Activated naive CD4-positive, alpha-beta T cell treated with anti-CD3 and anti-CD28 coated beads, Interleukin-2, amount 50 U/mL, for 24 hours (primary cell): ENCODE data around the gene DESI2.
"Not testable (repeated sequence)": the region's sequence is repeated elsewhere in the genome, so short reads cannot be mapped to it uniquely, and the experiment has no call there.

Experiments
- H3K27ac Mint-ChIP-seq: one replicate; pipeline ENCODE4 v1.8.0; 2021; ENCODE audit warnings: mild to moderate bottlenecking, mixed read lengths
- H3K27me3 Mint-ChIP-seq: one replicate; pipeline ENCODE4 v1.8.0; 2021; ENCODE audit warnings: mixed read lengths
- H3K36me3 Mint-ChIP-seq: one replicate; pipeline ENCODE4 v1.8.0; 2021; ENCODE audit warnings: mixed read lengths
- H3K4me1 Mint-ChIP-seq: one replicate; pipeline ENCODE4 v1.8.0; 2021; ENCODE audit warnings: mixed read lengths
- H3K4me3 Mint-ChIP-seq: one replicate; pipeline ENCODE4 v1.8.0; 2021; ENCODE audit warnings: mild to moderate bottlenecking, mixed read lengths
- H3K9me3 Mint-ChIP-seq: one replicate; pipeline ENCODE4 v1.8.0; 2021; ENCODE audit warnings: mixed read lengths

Gene DESI2

GRCh38 chr1:244710474-244711062 is 57.6 kb downstream of the DESI2 start:
- Mint-ChIP-seq H3K27ac (no peak overlapping the region), H3K4me3 (no peak overlapping the region), H3K4me1 (no peaks in the 10 kb centered on the region), H3K27me3 (no peaks in the 10 kb centered on the region), H3K36me3 (no peaks in the 10 kb centered on the region), H3K9me3 (no peaks in the 10 kb centered on the region)

DNA sequence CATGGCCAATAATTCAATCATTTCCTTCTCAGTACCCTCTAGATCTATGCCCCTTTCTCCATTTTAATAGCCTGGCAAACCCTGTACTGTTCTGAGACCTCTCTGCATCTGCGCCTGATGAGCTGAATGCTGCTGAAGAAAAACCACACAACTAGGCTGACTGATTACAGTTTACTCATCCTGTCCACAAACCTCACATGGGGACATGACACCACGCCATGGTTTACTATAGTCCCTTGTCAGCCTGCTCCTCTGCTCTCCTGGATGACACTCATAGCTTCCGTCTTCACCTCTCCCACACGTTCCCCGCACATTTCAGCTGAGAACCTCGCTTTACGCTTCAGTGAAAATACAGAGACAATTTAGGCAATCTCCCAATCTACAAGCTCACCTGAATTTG is 59.7 kb downstream of the DESI2 start:
- no peak overlapping the region for H3K27ac Mint-ChIP-seq
- H3K36me3 Mint-ChIP-seq: no peaks in the 10 kb centered on the region
- H3K27me3 Mint-ChIP-seq: no peaks in the 10 kb centered on the region
- no peaks in the 10 kb centered on the region for H3K4me1 Mint-ChIP-seq
- no peaks in the 10 kb centered on the region for H3K9me3 Mint-ChIP-seq
- no peak overlapping the region for H3K4me3 Mint-ChIP-seq

- Mint-ChIP-seq H3K36me3 (no peaks in the 10 kb centered on the region), H3K27me3 (no peaks in the 10 kb centered on the region), H3K27ac (no peak overlapping the region), H3K9me3 (no peaks in the 10 kb centered on the region), H3K4me1 (no peaks in the 10 kb centered on the region), H3K4me3 (no peak overlapping the region)
Measured at GRCh38 chr1:244713332-244713731, 60.4 kb downstream of the DESI2 start.

DNA sequence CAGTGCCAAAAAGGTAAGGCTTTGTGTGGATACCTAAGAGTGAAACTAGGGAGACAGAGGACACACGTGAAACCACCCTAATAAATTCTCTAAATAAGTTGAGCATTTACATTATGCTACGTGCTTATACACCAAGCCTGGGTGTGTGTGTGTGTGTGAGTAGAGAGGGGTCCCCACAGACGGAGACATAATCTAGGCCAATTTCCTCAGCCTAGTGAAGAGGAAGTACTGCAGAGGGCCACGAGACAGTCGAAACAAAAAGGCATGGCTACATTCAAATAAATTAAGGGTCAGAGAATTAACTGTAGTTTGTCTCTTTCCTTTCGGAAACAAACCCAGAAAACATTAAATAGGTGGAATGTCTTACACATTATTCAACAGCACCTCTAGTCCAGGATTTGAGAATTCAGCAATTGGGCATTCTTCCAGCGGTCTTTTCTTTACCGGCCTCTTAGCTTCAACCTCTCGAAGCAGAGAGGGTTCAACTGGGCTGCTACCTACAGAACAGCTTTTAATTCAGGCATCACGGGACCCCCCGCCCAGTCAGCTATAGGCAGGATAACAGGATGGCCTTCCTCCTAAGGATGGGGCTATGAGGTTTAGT is 75.0 kb downstream of the DESI2 start:
- Mint-ChIP-seq H3K27ac (no peak overlapping the region), H3K4me1 (peaks cover 9% of the 10 kb centered on the region), H3K9me3 (no peaks in the 10 kb centered on the region), H3K27me3 (peaks cover 2% of the 10 kb centered on the region), H3K4me3 (peak overlapping the region; percentile 1), H3K36me3 (no peaks in the 10 kb centered on the region)

DNA sequence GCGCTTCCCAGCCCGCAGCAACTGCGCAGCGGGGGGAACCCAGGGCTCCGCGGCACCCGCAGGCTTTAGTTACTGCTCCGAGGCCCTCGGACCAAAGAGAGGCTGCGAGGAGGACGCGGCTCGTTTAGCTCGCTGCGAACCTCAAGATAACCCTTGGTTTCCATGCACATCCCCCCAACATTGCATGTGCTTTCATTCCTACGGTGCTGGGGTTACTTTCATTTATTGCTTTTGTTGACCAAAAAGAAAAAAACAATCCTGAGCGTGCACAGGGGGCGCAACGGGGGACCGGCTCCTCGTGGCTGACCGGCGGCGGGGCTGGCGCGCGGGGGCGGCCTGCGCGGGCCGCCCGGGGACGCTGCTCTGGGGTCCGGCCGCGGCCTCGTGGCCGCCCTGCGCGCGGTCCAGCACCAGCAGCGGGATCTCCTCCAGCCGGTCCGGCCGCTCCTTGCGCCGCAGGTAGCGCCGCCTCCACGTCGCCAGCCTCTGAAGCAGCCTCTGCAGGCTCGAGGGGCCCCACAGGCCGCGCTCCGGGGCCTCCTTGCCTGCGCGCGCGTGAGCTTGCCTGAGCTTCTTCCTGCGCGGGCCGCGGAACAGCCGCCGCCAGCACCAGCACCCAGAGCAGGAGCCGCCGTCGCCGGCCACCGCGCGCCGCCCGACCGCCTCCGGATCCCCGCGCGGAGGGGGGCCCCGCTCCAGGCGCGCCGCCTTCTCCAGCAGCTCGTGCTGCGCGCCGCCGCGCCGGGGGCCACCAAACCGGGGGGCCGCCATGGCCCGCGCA is 77.4 kb downstream of the DESI2 start:
- no peak overlapping the region for H3K27ac Mint-ChIP-seq

GRCh38 chr1:244730934-244731434 is 78.1 kb downstream of the DESI2 start:
- H3K4me1 Mint-ChIP-seq: peaks cover 9% of the 10 kb centered on the region
- H3K27ac Mint-ChIP-seq: no peak overlapping the region
- no peaks in the 10 kb centered on the region for H3K36me3 Mint-ChIP-seq
- no peaks in the 10 kb centered on the region for H3K9me3 Mint-ChIP-seq
- H3K27me3 Mint-ChIP-seq: peaks cover 2% of the 10 kb centered on the region
- H3K4me3 Mint-ChIP-seq: peak overlapping the region; percentile 79

More for the DNA sequence above, 77.4 kb downstream of the DESI2 start:
- no peaks in the 10 kb centered on the region for H3K9me3 Mint-ChIP-seq
- H3K36me3 Mint-ChIP-seq: no peaks in the 10 kb centered on the region
- peaks cover 2% of the 10 kb centered on the region for H3K27me3 Mint-ChIP-seq
- peaks cover 9% of the 10 kb centered on the region for H3K4me1 Mint-ChIP-seq
- peak overlapping the region; percentile 92 for H3K4me3 Mint-ChIP-seq

GRCh38 chr1:244731651-244732050 is 78.7 kb downstream of the DESI2 start:
- H3K27ac Mint-ChIP-seq: no peak overlapping the region
- peaks cover 9% of the 10 kb centered on the region for H3K4me1 Mint-ChIP-seq
- H3K4me3 Mint-ChIP-seq: peak overlapping the region; percentile 59
- peaks cover 2% of the 10 kb centered on the region for H3K27me3 Mint-ChIP-seq
- H3K9me3 Mint-ChIP-seq: no peaks in the 10 kb centered on the region
- no peaks in the 10 kb centered on the region for H3K36me3 Mint-ChIP-seq

GRCh38 chr1:244732851-244733450 is 80.0 kb downstream of the DESI2 start:
- Mint-ChIP-seq H3K36me3 (no peaks in the 10 kb centered on the region), H3K4me1 (peaks cover 9% of the 10 kb centered on the region), H3K27ac (no peak overlapping the region), H3K4me3 (no peak overlapping the region), H3K9me3 (no peaks in the 10 kb centered on the region), H3K27me3 (peaks cover 2% of the 10 kb centered on the region)

DNA sequence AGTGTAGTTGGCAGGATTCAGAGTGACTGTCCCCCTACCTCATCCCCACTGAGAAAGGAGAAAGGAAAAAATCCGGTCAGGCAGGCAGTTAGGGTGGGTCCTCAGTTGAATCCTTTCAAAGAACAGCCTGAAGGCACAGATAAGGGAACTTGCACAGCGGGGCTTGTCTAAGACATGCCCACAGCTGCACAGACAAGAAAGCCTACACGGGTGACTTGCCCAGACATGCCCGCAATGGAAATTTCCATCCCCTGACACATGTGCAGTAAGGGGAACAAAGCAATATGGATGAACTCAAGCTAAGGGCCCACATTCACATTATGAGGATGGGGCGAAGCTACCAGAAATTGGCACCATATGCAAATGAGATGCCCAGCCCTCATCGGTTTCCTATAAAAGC is 82.5 kb downstream of the DESI2 start:
- H3K36me3 Mint-ChIP-seq: no peaks in the 10 kb centered on the region
- no peaks in the 10 kb centered on the region for H3K9me3 Mint-ChIP-seq
- H3K27me3 Mint-ChIP-seq: no peaks in the 10 kb centered on the region
- H3K27ac Mint-ChIP-seq: no peak overlapping the region
- no peak overlapping the region for H3K4me3 Mint-ChIP-seq
- no peaks in the 10 kb centered on the region for H3K4me1 Mint-ChIP-seq

- Mint-ChIP-seq H3K36me3 (no peaks in the 10 kb centered on the region), H3K27me3 (no peaks in the 10 kb centered on the region), H3K4me3 (no peak overlapping the region), H3K4me1 (no peaks in the 10 kb centered on the region), H3K27ac (no peak overlapping the region), H3K9me3 (no peaks in the 10 kb centered on the region)
Measured at GRCh38 chr1:244735876-244736561, 83.1 kb downstream of the DESI2 start.

DNA sequence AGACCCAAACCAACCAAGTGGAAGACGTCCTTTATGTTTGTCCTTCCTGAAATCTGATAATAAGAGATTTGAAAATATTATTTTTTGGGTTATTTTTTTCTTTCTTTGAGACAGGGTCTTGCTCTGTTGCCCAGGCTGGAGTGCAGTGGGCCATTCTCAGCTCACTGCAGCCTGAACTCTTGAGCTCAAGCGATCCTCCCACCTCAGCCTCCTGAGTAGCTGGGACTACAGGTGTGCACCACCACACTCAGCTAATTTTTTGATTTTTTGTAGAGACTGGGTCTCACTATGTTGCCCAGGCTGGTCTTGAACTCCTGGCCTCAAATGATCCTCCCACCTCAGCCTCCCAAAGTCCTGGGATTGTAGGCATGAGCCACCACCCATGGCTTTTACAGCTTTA is 86.2 kb downstream of the DESI2 start:
- not testable (repeated sequence) for H3K4me1 Mint-ChIP-seq, H3K36me3 Mint-ChIP-seq, H3K27me3 Mint-ChIP-seq, H3K9me3 Mint-ChIP-seq, H3K27ac Mint-ChIP-seq, H3K4me3 Mint-ChIP-seq

- H3K36me3 Mint-ChIP-seq, H3K9me3 Mint-ChIP-seq, H3K27me3 Mint-ChIP-seq, H3K27ac Mint-ChIP-seq, H3K4me1 Mint-ChIP-seq, H3K4me3 Mint-ChIP-seq: not testable (repeated sequence)
Measured at GRCh38 chr1:244740027-244740617, 87.2 kb downstream of the DESI2 start.

- H3K27ac Mint-ChIP-seq: no peak overlapping the region
- H3K4me3 Mint-ChIP-seq: no peak overlapping the region
- no peaks in the 10 kb centered on the region for H3K9me3 Mint-ChIP-seq
- H3K27me3 Mint-ChIP-seq: no peaks in the 10 kb centered on the region
- no peaks in the 10 kb centered on the region for H3K36me3 Mint-ChIP-seq
- no peaks in the 10 kb centered on the region for H3K4me1 Mint-ChIP-seq
Measured at GRCh38 chr1:244741692-244742091, 88.8 kb downstream of the DESI2 start.

DNA sequence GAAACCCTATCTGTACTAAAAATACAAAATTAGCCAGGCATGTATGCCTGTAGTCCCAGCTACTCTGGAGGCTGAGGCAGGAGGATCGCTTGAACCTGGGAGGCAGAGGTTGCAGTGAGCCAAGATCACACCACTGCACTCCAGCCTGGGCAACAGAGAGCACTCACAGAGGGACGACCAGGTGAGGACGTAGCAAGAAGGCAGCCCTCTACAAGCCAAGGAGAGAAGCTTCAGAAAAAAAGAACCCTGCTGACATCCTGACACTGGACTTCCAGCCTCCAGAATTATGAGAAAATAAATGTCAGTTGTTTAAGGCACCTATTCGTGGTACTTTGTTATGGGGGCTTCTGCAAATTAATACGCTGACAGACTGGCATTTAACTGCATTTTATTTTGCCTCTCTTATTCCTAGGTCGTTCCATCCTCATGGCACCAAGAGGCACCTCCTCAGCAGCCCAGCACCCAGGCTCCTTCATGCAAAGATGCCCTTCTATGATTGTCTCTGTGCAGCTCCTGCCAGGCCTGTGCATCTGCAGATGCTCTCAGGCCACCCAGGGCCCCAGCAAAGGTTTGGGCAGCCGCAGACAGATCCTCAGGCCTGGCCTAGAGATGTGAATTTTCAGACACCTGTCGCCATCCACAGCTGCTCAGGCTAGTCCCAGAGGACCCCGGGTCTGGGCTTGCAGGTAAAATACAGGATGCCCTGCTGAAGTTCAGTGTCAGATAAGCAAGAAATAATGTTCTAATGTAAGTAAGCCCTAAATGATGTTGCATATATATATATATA is 96.5 kb downstream of the DESI2 start:
- Mint-ChIP-seq H3K27me3 (no peaks in the 10 kb centered on the region), H3K36me3 (no peaks in the 10 kb centered on the region), H3K9me3 (no peaks in the 10 kb centered on the region), H3K4me3 (no peak overlapping the region), H3K4me1 (no peaks in the 10 kb centered on the region), H3K27ac (no peak overlapping the region)
